Measurements from ENCODE around the gene AXIN1. TPM values are rescaled to one million over a fixed set of nuclear protein-coding genes. Genes with fewer than 3 reads are reported as not detected.

AXIN1 gene
- total and polyA plus RNA-seq, 8 donors: 8.0 to 13.6 (median 10.8) TPM

DNA sequence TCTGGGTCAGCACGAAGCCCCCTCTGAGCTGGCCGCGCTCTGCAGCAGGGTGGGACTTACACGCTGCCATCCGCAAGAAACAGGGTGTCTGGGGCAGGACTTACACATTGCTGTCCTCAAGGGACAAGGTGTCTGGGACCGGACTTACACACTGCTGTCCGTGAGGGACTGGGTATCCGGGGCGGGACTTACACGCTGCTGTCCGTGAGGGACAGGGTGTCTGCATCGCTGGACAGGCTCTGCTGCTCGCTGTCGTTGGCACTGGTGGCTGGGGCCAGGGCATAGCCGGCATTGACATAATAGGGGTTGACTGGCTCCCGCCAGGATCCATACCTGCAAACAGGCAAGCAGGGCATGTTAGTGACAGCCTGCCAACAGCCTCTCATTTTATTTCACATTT lies 38.2 kb downstream of the AXIN1 start:
- no peak for ATAC-seq
- Histone ChIP-seq H3K36me3 (peaks cover 0 to 17% (median 0%) of the 10 kb centered on the region in 3 donors), H3K27me3 (no peaks in the 10 kb centered on the region), H3K27ac (no peak overlapping the region), H3K9me3 (no peaks in the 10 kb centered on the region), H3K4me3 (no peak overlapping the region), H3K4me1 (no peaks in the 10 kb centered on the region)
- intact Hi-C loops (cut with DNase I): no loop called here
- WGBS, 2 donors: 93 to 95% methylated on average over 16 of the region's 16 CpGs
- TF ChIP-seq, protein P1, sequence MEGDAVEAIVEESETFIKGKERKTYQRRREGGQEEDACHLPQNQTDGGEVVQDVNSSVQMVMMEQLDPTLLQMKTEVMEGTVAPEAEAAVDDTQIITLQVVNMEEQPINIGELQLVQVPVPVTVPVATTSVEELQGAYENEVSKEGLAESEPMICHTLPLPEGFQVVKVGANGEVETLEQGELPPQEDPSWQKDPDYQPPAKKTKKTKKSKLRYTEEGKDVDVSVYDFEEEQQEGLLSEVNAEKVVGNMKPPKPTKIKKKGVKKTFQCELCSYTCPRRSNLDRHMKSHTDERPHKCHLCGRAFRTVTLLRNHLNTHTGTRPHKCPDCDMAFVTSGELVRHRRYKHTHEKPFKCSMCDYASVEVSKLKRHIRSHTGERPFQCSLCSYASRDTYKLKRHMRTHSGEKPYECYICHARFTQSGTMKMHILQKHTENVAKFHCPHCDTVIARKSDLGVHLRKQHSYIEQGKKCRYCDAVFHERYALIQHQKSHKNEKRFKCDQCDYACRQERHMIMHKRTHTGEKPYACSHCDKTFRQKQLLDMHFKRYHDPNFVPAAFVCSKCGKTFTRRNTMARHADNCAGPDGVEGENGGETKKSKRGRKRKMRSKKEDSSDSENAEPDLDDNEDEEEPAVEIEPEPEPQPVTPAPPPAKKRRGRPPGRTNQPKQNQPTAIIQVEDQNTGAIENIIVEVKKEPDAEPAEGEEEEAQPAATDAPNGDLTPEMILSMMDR (IDR thresholded peaks at IDR 0.05): no peak
- DNase-seq: no peak
- FAIRE-seq: no peak

DNA sequence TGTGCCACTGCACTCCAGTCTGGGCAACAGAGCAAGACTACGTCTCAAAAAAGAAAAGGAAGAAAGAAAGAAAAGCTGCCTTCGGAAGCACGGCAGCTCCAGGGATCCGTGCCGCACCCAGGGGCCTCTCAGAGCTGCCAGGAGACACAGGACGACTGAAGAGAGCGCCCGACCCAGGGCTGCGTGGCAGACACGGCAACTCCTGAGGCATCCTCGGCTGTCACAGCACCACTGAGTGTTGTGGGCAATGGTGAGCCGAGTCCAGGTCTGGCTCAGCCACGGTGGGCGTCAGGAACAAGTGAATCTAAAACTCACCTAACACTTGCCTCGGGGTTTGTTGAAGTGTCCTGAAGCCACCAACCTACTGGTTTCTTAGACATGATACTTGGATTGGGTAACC lies 40.8 kb downstream of the AXIN1 start:
- ATAC-seq (no peak), DNase-seq (no peak), FAIRE-seq (no peak)
- 95 to 97% methylated on average over 15 of the region's 15 CpGs for WGBS, 2 donors
- no peak overlapping the region for H3K4me3 ChIP-seq
- TF ChIP-seq, protein P1 (IDR thresholded peaks at IDR 0.05): no peak
- peaks cover 0 to 12% (median 6%) of the 10 kb centered on the region in 3 donors for H3K36me3 ChIP-seq
- no peaks in the 10 kb centered on the region for H3K27me3 ChIP-seq
- intact Hi-C loops (cut with DNase I): no loop called here
- H3K27ac ChIP-seq: no peak overlapping the region
- no peaks in the 10 kb centered on the region for H3K4me1 ChIP-seq
- H3K9me3 ChIP-seq: no peaks in the 10 kb centered on the region

DNA sequence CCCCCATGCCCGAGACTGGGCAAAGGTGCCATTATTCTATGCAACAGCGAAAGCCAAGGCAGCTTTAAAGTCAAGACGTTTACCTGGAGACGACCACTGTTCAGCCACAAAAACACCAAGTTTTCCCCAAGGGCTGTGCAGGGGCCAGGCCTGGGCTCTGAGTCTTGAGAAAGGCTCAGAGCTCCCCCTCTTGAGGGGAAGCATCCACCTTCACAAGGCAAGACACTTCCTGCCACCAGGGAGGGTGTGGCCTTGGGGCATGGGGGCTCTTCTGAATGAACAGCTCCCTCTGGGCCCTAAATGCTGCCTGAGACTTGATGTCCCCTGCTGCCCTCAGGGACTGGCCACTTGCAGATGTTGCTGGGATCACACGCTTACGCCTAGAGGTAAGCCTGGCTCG lies 43.0 kb downstream of the AXIN1 start:
- TF ChIP-seq, protein P1 (IDR thresholded peaks at IDR 0.05): no peak
- Histone ChIP-seq H3K27ac (no peak overlapping the region), H3K4me3 (no peak overlapping the region), H3K9me3 (no peaks in the 10 kb centered on the region), H3K4me1 (no peaks in the 10 kb centered on the region), H3K36me3 (peaks cover 0 to 12% (median 6%) of the 10 kb centered on the region in 3 donors), H3K27me3 (no peaks in the 10 kb centered on the region)
- ATAC-seq (peak in 1 of 4 donors; percentile 12), DNase-seq (no peak), FAIRE-seq (no peak)
- 88 to 89% methylated on average over 7 of the region's 7 CpGs for WGBS, 2 donors
- intact Hi-C loops (cut with DNase I): no loop called here

DNA sequence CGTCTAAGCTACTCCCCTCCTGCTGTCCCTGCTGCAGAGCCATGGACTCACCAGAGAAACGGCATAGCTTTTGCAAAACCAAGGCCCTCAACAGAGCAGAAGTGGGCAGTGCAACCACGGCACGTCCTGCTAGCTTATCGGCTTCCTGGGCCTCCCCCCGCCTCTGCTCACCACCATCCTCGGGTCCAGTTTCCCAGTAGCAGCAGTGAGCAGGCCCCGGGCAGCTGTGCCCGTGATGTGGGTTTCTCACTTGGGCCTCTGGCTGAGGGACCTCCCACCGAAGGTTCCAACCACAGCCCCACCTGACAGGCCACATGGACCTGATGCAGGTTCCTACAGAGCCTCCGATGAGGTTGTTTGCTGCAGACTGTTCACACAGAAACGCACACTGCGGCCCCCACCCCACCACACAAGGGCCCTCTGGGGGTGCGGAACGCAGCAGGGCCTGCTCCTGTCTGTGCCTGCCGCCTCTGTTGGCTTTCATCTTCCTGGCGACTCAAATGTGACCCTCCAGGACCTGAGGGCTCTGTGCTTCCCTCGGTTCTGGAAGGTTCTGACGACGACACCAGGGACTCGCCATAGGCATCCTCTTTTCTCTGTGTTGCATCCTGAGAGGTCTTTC lies 44.7 kb downstream of the AXIN1 start:
- peaks cover 0 to 12% (median 6%) of the 10 kb centered on the region in 3 donors for H3K36me3 ChIP-seq
- intact Hi-C loops (cut with DNase I): no loop called here

DNA sequence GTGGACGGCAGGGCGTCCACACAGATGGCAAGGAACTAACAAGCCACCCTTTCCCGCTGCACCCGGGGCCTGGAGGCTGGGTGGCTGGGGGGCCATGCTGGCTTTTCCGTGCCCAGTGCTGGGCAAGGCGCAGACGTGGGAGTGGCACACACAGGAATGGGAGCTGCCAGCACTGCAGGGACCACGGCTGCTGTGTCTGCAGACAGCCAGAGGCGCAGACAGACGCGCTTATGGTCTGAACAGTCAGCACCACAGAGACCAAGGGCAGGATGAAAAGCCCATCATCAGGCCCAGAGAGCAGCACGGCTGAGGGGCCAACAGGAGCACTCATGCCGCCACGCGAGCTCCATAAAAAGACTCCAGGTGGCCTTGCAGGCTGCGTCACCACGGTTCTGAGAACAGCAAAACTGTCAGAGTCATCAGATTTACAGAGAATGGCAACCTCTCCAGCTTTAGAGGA lies 45.6 kb downstream of the AXIN1 start:
- intact Hi-C loops (cut with DNase I): no loop called here
- Histone ChIP-seq H3K9me3 (no peaks in the 10 kb centered on the region), H3K36me3 (peaks cover 0 to 9% (median 6%) of the 10 kb centered on the region in 3 donors), H3K27ac (no peak overlapping the region), H3K4me3 (no peak overlapping the region), H3K4me1 (no peaks in the 10 kb centered on the region), H3K27me3 (no peaks in the 10 kb centered on the region)
- ATAC-seq (peak in 2 of 4 donors; percentile 32 to 45), FAIRE-seq (no peak), DNase-seq (no peak)
- TF ChIP-seq, protein P1 (IDR thresholded peaks at IDR 0.05): no peak
- WGBS, 2 donors: 90 to 91% methylated on average over 17 of the region's 17 CpGs

More for the DNA sequence above, 44.7 kb downstream of the AXIN1 start:
- Histone ChIP-seq H3K4me3 (no peak overlapping the region), H3K27me3 (no peaks in the 10 kb centered on the region), H3K4me1 (no peaks in the 10 kb centered on the region), H3K27ac (no peak overlapping the region), H3K9me3 (no peaks in the 10 kb centered on the region)
- ATAC-seq (no peak), DNase-seq (no peak), FAIRE-seq (no peak)
- TF ChIP-seq, protein P1 (IDR thresholded peaks at IDR 0.05): no peak
- WGBS, 2 donors: 92% methylated on average over 21 of the region's 21 CpGs

Data from pancreas (tissue), 10 donors.